IPS-15b (cell line): ENCODE data around the gene CASP1.
"Not testable (repeated sequence)": the region's sequence is repeated elsewhere in the genome, so short reads cannot be mapped to it uniquely, and the experiment has no call there.

ENCODE experiments used
- H3K27me3 ChIP-seq: one replicate; pipeline ENCODE4 v1.6.1; 2013; ENCODE audit warnings: low read length; ENCODE audit not compliant: control insufficient read depth, insufficient read depth
- H3K36me3 ChIP-seq: one replicate; pipeline ENCODE4 v1.6.1; 2013; ENCODE audit warnings: low read length; ENCODE audit not compliant: control insufficient read depth, insufficient read depth
- H3K4me1 ChIP-seq: one replicate; pipeline ENCODE4 v1.6.1; 2013; ENCODE audit warnings: mild to moderate bottlenecking, low read length; ENCODE audit not compliant: control insufficient read depth, insufficient read depth
- H3K4me3 ChIP-seq: one replicate; pipeline ENCODE4 v1.5.1; 2013; ENCODE audit warnings: low read depth, low read length
- H3K9ac ChIP-seq: one replicate; pipeline ENCODE4 v1.6.1; 2013; ENCODE audit warnings: low read depth, mild to moderate bottlenecking, low read length
- H3K9me3 ChIP-seq: one replicate; pipeline ENCODE4 v1.6.1; 2013; ENCODE audit warnings: mild to moderate bottlenecking, low read length; ENCODE audit not compliant: control insufficient read depth, insufficient read depth

CASP1 gene

GRCh38 chr11:105040703-105041102 lies 5.8 kb upstream of the CASP1 start:
- Histone ChIP-seq H3K4me1 (no peaks in the 10 kb centered on the region), H3K27me3 (no peaks in the 10 kb centered on the region), H3K36me3 (no peaks in the 10 kb centered on the region), H3K9ac (no peak overlapping the region), H3K9me3 (no peaks in the 10 kb centered on the region), H3K4me3 (no peak overlapping the region)

GRCh38 chr11:105034388-105034787 lies 556 bp downstream of the CASP1 start:
- H3K27me3 ChIP-seq, H3K36me3 ChIP-seq, H3K4me3 ChIP-seq, H3K9ac ChIP-seq, H3K9me3 ChIP-seq, H3K4me1 ChIP-seq: not testable (repeated sequence)

- Histone ChIP-seq H3K27me3 (no peaks in the 10 kb centered on the region), H3K36me3 (no peaks in the 10 kb centered on the region), H3K4me1 (no peaks in the 10 kb centered on the region), H3K9me3 (no peaks in the 10 kb centered on the region), H3K4me3 (no peak overlapping the region), H3K9ac (no peak overlapping the region)
Observed at GRCh38 chr11:105033781-105034180, 1.2 kb downstream of the CASP1 start.

DNA sequence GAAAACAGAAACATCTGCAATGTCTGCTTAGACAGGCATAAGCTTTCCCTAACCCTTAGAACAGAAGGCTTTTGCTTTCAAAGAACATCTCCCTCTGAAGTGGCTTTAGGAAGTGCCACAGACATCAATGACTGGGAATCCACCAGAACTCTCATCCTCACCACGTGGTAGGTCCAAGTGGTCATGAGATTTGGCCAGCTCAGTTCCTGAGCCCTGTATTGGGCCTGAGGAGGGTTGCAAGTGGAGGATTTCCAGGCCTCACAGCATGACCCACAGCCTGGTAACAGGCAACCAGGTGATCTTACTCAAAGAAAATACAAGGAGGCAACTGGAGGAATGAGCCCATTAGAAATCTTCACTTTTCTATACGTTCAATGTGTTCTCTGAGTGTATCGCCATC lies 1.6 kb downstream of the CASP1 start:
- H3K4me3 ChIP-seq, result no peak overlapping the region
- H3K4me1 ChIP-seq, result no peaks in the 10 kb centered on the region
- H3K36me3 ChIP-seq, result no peaks in the 10 kb centered on the region
- H3K9ac ChIP-seq, result no peak overlapping the region
- H3K9me3 ChIP-seq, result no peaks in the 10 kb centered on the region
- no peaks in the 10 kb centered on the region for H3K27me3 ChIP-seq

- no peaks in the 10 kb centered on the region for H3K27me3 ChIP-seq
- H3K9ac ChIP-seq, result no peak overlapping the region
- H3K4me3 ChIP-seq, result no peak overlapping the region
- H3K9me3 ChIP-seq, result no peaks in the 10 kb centered on the region
- no peaks in the 10 kb centered on the region for H3K4me1 ChIP-seq
- H3K36me3 ChIP-seq, result no peaks in the 10 kb centered on the region
Observed at GRCh38 chr11:105032495-105032894, 2.4 kb downstream of the CASP1 start.

DNA sequence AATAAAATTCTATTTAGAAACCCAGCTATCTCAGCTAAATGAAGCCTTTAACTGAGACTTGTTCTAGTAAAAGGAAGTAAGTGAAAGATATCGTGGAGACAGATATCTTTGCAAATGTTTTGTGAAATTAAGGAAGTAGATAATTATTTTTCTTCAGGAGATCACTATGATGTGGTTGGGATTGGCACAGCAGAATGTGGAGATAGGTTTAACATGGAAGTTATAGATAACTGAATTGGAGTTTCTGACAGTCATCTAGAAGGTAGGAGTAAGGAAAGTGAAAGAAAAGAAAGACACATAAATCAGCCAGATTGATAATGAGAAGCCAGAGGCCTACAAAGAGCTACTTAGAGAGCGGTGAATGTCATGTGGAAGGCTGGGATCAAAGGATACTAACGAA lies 7.3 kb downstream of the CASP1 start:
- H3K36me3 ChIP-seq, result no peaks in the 10 kb centered on the region
- no peaks in the 10 kb centered on the region for H3K9me3 ChIP-seq
- no peaks in the 10 kb centered on the region for H3K27me3 ChIP-seq
- no peaks in the 10 kb centered on the region for H3K4me1 ChIP-seq
- H3K9ac ChIP-seq, result no peak overlapping the region
- no peak overlapping the region for H3K4me3 ChIP-seq

GRCh38 chr11:105024394-105024793 lies 10.6 kb downstream of the CASP1 start:
- Histone ChIP-seq H3K27me3 (no peaks in the 10 kb centered on the region), H3K9ac (no peak overlapping the region), H3K4me1 (no peaks in the 10 kb centered on the region), H3K36me3 (no peaks in the 10 kb centered on the region), H3K4me3 (no peak overlapping the region), H3K9me3 (no peaks in the 10 kb centered on the region)

DNA sequence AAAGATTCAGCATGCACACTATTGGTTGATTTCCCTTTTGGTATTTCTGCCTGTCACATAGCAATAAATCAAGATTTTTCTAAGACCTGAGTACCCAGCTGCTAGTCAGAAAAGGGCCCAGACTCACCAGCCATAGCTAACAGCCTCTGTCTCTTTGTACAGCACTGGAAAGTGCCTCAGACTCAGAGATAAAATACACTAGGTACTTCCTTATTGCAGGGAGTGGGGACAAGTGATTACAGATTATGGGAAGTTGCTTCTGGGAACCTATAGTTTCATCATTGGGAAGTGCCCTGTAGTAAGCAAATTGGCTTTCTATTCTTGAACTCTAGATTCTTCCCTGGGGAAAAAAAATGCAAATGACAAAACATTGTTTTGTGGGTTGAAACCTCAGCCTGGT lies 11.9 kb downstream of the CASP1 start, which contains the start of gene CASP5:
Gene CASP5, minus strand, starts transcription at position 166 of the 400 bp plus-strand sequence. Its CDS starts 32 bp downstream, at position 134.
- H3K4me1 ChIP-seq, result no peaks in the 10 kb centered on the region
- H3K36me3 ChIP-seq, result no peaks in the 10 kb centered on the region
- no peaks in the 10 kb centered on the region for H3K27me3 ChIP-seq
- H3K9me3 ChIP-seq, result no peaks in the 10 kb centered on the region
- no peak within 1 kb of the TSS for H3K4me3 ChIP-seq
- no peak within 1 kb of the TSS for H3K9ac ChIP-seq

GRCh38 chr11:105022527-105022926 lies 12.4 kb downstream of the CASP1 start:
- Histone ChIP-seq H3K36me3 (no peaks in the 10 kb centered on the region), H3K4me1 (no peaks in the 10 kb centered on the region), H3K27me3 (no peaks in the 10 kb centered on the region), H3K4me3 (no peak overlapping the region), H3K9me3 (no peaks in the 10 kb centered on the region), H3K9ac (no peak overlapping the region)

DNA sequence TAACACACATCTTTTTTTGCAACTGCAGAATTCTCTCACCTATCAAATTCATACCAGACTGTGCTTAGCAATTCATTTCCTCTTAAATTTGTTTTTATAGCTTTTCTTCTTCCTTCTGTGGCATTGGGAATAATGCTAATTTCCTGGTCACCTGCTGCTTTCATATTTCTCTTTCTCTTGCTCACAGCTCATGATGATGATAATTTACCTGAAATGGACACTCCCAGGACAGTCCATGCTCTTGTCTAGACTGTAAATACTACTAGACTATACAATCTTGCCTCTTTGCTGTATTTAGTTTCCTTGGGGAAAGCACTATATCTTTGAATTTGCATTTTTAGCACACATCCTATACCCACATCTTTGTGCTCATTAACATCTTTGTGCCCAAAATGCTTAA lies 27.5 kb downstream of the CASP1 start:
- no peaks in the 10 kb centered on the region for H3K4me1 ChIP-seq
- H3K9me3 ChIP-seq, result no peaks in the 10 kb centered on the region
- H3K9ac ChIP-seq, result no peak overlapping the region
- H3K4me3 ChIP-seq, result no peak overlapping the region
- H3K36me3 ChIP-seq, result no peaks in the 10 kb centered on the region
- no peaks in the 10 kb centered on the region for H3K27me3 ChIP-seq

- H3K9me3 ChIP-seq, result no peaks in the 10 kb centered on the region
- H3K4me3 ChIP-seq, result no peak overlapping the region
Observed at GRCh38 chr11:105005451-105005845, 29.5 kb downstream of the CASP1 start.

GRCh38 chr11:105004021-105004420 lies 30.9 kb downstream of the CASP1 start:
- Histone ChIP-seq H3K4me1 (no peaks in the 10 kb centered on the region), H3K4me3 (no peak overlapping the region), H3K27me3 (no peaks in the 10 kb centered on the region), H3K9ac (no peak overlapping the region), H3K36me3 (no peaks in the 10 kb centered on the region), H3K9me3 (no peaks in the 10 kb centered on the region)

More at GRCh38 chr11:105005451-105005845, 29.5 kb downstream of the CASP1 start:
- no peaks in the 10 kb centered on the region for H3K4me1 ChIP-seq
- no peak overlapping the region for H3K9ac ChIP-seq
- no peaks in the 10 kb centered on the region for H3K36me3 ChIP-seq
- H3K27me3 ChIP-seq, result no peaks in the 10 kb centered on the region

DNA sequence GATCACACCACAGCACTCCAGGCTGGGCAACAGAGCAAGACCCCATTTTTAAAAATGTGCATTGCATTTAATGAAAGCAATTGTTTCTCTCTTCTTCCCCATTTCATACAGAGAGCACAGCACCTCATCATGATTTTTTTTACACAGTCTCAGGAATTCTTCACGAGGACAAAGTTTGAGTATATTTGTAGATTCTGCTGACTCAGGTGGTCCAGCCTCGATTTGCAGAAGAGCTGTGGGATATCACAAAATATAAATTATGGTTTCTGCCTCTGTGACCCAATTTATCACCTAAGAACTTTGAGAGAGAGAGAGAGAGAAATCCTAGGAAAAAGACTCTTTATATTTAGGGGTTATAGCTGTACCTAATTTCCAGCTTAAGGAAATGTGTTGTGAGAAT lies 31.8 kb downstream of the CASP1 start:
- no peaks in the 10 kb centered on the region for H3K9me3 ChIP-seq
- no peaks in the 10 kb centered on the region for H3K27me3 ChIP-seq
- no peak overlapping the region for H3K4me3 ChIP-seq
- no peaks in the 10 kb centered on the region for H3K36me3 ChIP-seq
- H3K9ac ChIP-seq, result no peak overlapping the region
- H3K4me1 ChIP-seq, result no peaks in the 10 kb centered on the region
